Esophagus squamous epithelium (tissue), 5 donors: ENCODE results near the gene SLC9A7. TPM values are rescaled to one million over a fixed set of nuclear protein-coding genes. Genes with fewer than 3 reads are reported as not detected.

Experiments used
- DNase-seq: peaks from one replicate; lab custom pipeline; 2025; lab: John Stamatoyannopoulos, UW
- H3K27ac ChIP-seq, 4 donors: fragments of 200-600 bp; sonication (generic); one replicate each; pipeline ENCODE4 v1.5.1; 2016 to 2019; ENCODE audit warnings: mild to moderate bottlenecking in 1 of 4
- H3K27me3 ChIP-seq, 4 donors: fragments of 200-600 bp; sonication (generic); 1 replicate in 3 of 4; 2 replicates in 1 of 4; pipeline versions ENCODE4 v1.5.1 to v1.6.0; 2017 to 2021; ENCODE audit warnings: antibody characterized with exemption in 1 of 4
- H3K36me3 ChIP-seq, 3 donors: fragments of 200-600 bp; sonication (generic); one replicate each; pipeline ENCODE4 v1.5.1; 2016 to 2019
- H3K4me1 ChIP-seq, 3 donors: fragments of 200-600 bp; sonication (generic); one replicate each; pipeline ENCODE4 v1.5.1; 2017 to 2019
- H3K4me3 ChIP-seq, 4 donors: fragments of 200-600 bp; sonication (generic); 1 replicate in 3 of 4; 2 replicates in 1 of 4; pipeline ENCODE4 v1.5.1; 2016 to 2019; ENCODE audit warnings: mild to moderate bottlenecking in 2 of 4, moderate library complexity in 1 of 4
- H3K9me3 ChIP-seq, 3 donors: fragments of 200-600 bp; sonication (generic); one replicate each; pipeline ENCODE4 v1.5.1; 2016 to 2019
- POLR2A ChIP-seq, 4 donors: fragments of 450-650 bp; IDR thresholded peaks; one replicate each; pipeline ENCODE4 v1.6.1; 2017; ENCODE audit warnings: antibody characterized with exemption in 4 of 4, mild to moderate bottlenecking in 4 of 4, moderate library complexity in 3 of 4
- WGBS, 2 donors: methylation state at CpG; one replicate each; pipeline ENCODE4 v1.1.5; 2018; 5-methylcytosine and 5-hydroxymethylcytosine counted together
- intact Hi-C: fragments of 100-400 bp; cut with DNase I; formaldehyde crosslinking; loops from one replicate; pipeline ENCODE4 v1.15.0; 2022
- total RNA-seq, 4 donors: library from RNA; depleted of rRNA; stranded (reverse); fragments of >200 nt; gene quantifications; one replicate each; pipeline ENCODE4 v1.1.0, GENCODE V29; 2016
- TF ChIP-seq, protein P1 (sequence below), 6 experiments: fragments of 450-650 bp in 4 of 6; fragments of 200-600 bp in 2 of 6; sonication (generic) in 2 of 6; IDR thresholded peaks; one replicate each; pipeline ENCODE4 v1.5.1; 2016 to 2019; ENCODE audit warnings: antibody characterized with exemption in 6 of 6, mild to moderate bottlenecking in 4 of 6, moderate library complexity in 4 of 6
- donor health status: DM: yes; HTN: yes; CAD: no.

The SLC9A7 gene
- total RNA-seq, 4 donors from 2014 or later = 6.4 to 16.4 (median 8.4) TPM

DNA sequence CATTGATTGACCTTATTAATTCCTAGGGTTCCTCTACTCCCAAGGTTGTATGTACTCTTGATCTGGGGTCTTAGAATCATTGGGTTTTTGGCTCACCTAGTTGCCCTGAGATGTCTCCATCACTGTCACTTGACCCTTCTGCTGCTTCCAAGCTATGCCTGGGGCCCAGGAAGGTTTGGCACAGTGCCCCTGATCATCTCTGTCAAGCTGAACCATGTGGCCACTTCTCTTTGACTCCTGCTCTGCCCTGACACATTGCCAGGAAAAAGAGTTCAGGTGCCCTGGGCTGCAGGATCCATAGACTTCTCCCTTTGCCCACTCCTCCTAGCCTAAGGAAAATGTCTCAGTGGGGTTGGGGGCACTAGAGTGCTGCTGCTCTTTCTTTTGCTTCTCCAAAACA, 189.3 kb downstream of the SLC9A7 start:
- no peak for DNase-seq
- no peak for TF ChIP-seq POLR2A (IDR thresholded peaks at IDR 0.05)
- TF ChIP-seq, protein P1, sequence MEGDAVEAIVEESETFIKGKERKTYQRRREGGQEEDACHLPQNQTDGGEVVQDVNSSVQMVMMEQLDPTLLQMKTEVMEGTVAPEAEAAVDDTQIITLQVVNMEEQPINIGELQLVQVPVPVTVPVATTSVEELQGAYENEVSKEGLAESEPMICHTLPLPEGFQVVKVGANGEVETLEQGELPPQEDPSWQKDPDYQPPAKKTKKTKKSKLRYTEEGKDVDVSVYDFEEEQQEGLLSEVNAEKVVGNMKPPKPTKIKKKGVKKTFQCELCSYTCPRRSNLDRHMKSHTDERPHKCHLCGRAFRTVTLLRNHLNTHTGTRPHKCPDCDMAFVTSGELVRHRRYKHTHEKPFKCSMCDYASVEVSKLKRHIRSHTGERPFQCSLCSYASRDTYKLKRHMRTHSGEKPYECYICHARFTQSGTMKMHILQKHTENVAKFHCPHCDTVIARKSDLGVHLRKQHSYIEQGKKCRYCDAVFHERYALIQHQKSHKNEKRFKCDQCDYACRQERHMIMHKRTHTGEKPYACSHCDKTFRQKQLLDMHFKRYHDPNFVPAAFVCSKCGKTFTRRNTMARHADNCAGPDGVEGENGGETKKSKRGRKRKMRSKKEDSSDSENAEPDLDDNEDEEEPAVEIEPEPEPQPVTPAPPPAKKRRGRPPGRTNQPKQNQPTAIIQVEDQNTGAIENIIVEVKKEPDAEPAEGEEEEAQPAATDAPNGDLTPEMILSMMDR (IDR thresholded peaks at IDR 0.05) = no peak
- no peaks in the 10 kb centered on the region for H3K27me3 ChIP-seq
- intact Hi-C loops = no loop called here
- H3K4me1 ChIP-seq = peaks cover 0 to 9% (median 0%) of the 10 kb centered on the region in 3 donors
- H3K27ac ChIP-seq = no peak overlapping the region
- H3K9me3 ChIP-seq = no peaks in the 10 kb centered on the region
- H3K36me3 ChIP-seq = no peaks in the 10 kb centered on the region
- no peak overlapping the region for H3K4me3 ChIP-seq

DNA sequence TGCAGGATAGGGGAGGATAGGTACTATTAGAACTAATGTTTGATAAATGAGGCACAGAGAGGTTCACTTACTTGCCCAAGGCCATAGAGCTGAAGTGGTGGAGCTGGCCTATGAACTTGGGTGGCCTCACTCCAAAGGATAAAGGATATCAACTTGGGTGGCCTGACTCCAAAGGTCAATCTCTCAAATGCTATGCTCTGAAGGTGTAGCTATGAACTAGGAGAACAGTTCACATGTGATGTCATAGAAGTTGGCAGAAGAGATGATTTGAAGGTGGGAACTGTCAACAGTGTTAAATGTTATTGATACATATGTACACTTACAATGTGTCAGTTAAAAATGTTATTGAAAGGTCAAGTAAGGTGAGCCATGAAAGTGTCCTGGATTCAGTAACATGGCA, 191.5 kb downstream of the SLC9A7 start:
- Histone ChIP-seq H3K4me1 (no peaks in the 10 kb centered on the region), H3K9me3 (no peaks in the 10 kb centered on the region), H3K4me3 (no peak overlapping the region), H3K36me3 (no peaks in the 10 kb centered on the region), H3K27me3 (no peaks in the 10 kb centered on the region), H3K27ac (no peak overlapping the region)
- intact Hi-C loops = no loop called here
- DNase-seq = no peak
- TF ChIP-seq POLR2A (IDR thresholded peaks at IDR 0.05) = no peak
- TF ChIP-seq, protein P1 (IDR thresholded peaks at IDR 0.05) = no peak

DNA sequence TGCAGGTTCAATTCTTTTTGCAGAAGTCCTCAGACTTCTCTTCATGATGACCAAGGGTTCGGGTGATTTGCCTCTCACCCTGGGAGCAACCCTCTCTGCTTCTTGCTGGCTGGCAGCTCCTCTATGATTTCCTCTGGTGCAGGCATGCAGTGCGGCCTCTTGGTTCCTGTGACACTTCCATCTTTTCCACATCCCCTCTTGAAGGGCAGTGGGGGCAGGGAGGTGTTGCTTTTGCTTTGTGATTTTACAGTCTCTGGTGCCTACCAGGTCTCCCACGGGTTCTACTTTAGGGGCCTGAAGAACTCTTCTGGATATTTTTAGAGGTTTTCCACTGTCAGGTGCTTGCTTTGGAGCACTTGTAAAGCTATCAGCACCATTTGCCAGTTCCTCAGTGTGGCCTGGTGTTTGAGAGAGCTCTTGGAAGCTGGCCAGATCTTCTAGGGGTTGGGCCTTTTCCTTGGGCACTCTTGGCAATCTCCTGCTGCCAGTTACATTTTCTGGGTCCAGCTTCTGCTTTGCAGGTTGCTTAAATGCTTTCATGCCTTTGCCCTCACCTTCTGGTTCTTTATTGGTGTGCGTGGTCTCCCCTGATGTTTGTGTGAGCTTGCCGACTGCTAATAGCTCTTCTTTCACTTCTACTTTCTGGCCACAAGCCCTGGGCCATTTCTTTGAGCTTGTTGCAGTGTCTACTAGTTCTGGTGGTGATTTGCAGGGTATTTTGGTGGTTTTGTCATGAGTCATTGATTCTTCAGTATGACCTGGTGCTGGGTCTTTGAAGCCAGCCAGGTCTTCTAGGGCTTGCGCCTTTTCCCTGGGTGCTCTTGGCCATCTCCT, 196.9 kb downstream of the SLC9A7 start:
- Histone ChIP-seq H3K4me3 (no peak overlapping the region), H3K36me3 (no peaks in the 10 kb centered on the region), H3K27me3 (no peaks in the 10 kb centered on the region), H3K9me3 (no peaks in the 10 kb centered on the region), H3K4me1 (no peaks in the 10 kb centered on the region), H3K27ac (no peak overlapping the region)
- no peak for DNase-seq
- TF ChIP-seq, protein P1 (IDR thresholded peaks at IDR 0.05) = no peak
- no peak for TF ChIP-seq POLR2A (IDR thresholded peaks at IDR 0.05)
- WGBS, 2 donors = 57 to 65% methylated on average over 4 to 6 of the region's 6 CpGs
- intact Hi-C loops = no loop called here

DNA sequence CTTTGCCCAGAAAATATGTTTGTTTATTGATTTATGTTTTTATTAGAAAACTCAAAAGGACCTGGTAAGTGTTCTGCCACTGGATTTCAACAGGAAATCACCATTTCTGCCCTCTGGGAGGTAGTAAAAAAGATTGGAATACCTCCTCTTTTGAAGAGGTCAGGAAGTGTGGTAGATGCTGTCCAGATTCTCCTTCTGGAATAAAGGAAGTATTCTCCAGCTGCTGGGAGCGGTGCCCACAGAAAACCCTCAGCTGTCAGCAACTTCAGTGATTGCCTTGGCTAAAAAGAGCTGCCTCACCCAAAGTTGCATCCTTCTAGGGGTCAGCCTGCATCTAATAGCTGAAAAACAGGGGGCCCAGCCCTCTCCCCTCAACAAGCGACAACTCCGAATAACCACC, 199.9 kb downstream of the SLC9A7 start:
- no peaks in the 10 kb centered on the region for H3K9me3 ChIP-seq
- TF ChIP-seq, protein P1 (IDR thresholded peaks at IDR 0.05) = no peak
- TF ChIP-seq POLR2A (IDR thresholded peaks at IDR 0.05) = no peak
- H3K27ac ChIP-seq = no peak overlapping the region
- intact Hi-C loops = no loop called here
- WGBS, 2 donors = 94 to 100% methylated on average over 2 of the region's 3 CpGs
- no peaks in the 10 kb centered on the region for H3K27me3 ChIP-seq
- no peaks in the 10 kb centered on the region for H3K4me1 ChIP-seq
- DNase-seq = no peak
- H3K36me3 ChIP-seq = no peaks in the 10 kb centered on the region
- H3K4me3 ChIP-seq = no peak overlapping the region

DNA sequence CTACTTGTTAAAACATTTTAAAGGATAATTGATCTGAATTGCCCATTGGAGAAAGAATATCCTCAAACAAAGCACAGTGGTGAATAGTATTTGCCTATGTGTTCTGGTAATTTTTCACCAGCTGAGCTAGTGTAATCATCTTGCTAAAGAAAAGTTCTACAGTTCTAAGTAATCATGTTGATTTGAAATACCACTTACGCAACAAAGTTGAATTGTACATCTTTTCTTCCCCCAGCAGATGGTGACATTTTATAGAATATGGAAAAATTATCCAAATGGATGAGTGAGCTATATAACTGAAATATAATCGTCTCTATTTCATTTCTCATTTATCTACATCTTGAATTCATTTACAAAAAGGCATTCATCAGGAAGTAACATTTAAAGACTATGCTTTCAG, 204.0 kb downstream of the SLC9A7 start:
- no peak for DNase-seq
- Histone ChIP-seq H3K27me3 (no peaks in the 10 kb centered on the region), H3K27ac (no peak overlapping the region), H3K9me3 (no peaks in the 10 kb centered on the region), H3K36me3 (no peaks in the 10 kb centered on the region), H3K4me1 (no peaks in the 10 kb centered on the region), H3K4me3 (no peak overlapping the region)
- 22 to 24% methylated on average over 2 of the region's 2 CpGs for WGBS, 2 donors
- intact Hi-C loops = no loop called here
- no peak for TF ChIP-seq POLR2A (IDR thresholded peaks at IDR 0.05)
- TF ChIP-seq, protein P1 (IDR thresholded peaks at IDR 0.05) = peak in 4 of 6 experiments; percentile 13 to 40 (median 26)
